Activated CD8-positive, alpha-beta memory T cell treated with anti-CD3 and anti-CD28 coated beads, Interleukin-2, amount 50 U/mL, for 1 hour (primary cell): ENCODE data around the gene MCF2L.
"Not testable (repeated sequence)": the region's sequence is repeated elsewhere in the genome, so short reads cannot be mapped to it uniquely, and the experiment has no call there.

Source experiments
- DNase-seq: peaks from one replicate; pipeline ENCODE4 v3.0.0-alpha.2; 2020; ENCODE audit errors: extremely low read depth

Gene MCF2L

DNA sequence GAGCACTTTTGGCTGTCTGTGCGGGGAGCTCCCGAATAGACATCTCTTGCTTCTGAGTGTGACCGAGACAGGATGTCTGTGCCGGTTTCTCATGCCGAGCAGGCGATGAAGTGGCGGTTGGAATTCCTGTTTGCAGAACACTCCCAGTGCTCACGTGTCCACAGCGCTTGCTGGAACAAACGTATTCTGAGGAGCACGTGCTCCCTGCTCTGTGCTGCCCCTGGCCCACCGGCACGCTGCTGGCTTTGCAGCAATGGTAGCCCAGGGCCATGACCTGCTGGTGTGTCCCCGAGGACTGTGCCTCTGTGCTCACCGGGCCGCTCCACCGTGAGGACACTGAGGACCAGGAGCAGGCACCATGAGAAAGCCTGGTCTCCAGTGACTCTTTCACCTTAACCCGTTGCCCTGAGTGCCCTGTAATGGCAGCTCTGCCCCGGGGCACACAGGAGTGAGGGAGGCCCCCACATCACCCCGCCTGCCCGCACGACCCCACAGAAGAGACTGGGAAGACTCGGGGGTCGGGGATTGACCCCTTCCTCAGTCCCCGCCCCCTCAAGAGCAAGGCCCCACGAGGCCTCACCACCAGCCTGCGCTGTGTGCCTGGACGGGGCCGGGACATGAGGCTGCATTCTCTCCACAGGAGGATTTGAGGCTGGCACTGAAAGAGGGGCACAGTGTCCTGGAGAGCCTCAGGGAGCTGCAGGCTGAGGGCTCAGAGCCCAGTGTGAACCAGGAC, 96.6 kb downstream of the MCF2L start:
- no peak for DNase-seq

DNA sequence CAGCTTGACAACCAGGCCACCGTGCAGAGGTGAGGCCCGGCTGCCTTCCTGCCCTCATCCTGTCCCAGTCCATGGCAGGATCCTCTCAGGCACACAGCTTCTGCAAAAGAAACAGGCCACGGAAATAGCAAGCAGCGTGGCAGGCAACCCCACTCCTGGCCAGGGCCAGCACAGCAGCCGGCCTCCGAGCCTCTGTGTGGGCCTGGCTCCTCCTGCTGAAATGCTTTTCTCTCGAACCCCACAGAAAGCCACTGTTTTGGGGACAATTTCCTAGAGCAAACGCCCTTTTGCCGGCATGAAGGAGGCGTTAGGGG, 97.1 kb downstream of the MCF2L start:
- no peak for DNase-seq

DNA sequence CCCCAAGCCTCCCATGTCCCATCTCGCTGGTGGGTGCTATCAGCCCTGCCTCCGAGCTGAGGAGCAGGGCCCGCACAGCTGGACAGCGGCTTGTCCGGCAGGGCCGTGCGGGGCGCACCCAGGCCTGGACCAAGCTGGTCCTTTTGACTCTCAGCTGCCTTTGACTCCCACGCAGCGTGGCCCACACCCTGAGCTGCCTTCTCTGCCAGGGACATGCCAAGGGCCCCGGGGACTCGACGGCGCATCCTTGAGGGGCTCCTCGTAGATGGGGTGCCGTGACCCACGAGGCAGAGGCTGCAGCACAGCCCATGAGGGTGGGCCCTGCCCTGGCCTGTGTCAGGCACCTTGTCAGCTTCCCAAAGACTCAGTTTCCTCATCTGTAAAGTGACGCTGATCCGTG, 97.7 kb downstream of the MCF2L start:
- DNase-seq = no peak

DNA sequence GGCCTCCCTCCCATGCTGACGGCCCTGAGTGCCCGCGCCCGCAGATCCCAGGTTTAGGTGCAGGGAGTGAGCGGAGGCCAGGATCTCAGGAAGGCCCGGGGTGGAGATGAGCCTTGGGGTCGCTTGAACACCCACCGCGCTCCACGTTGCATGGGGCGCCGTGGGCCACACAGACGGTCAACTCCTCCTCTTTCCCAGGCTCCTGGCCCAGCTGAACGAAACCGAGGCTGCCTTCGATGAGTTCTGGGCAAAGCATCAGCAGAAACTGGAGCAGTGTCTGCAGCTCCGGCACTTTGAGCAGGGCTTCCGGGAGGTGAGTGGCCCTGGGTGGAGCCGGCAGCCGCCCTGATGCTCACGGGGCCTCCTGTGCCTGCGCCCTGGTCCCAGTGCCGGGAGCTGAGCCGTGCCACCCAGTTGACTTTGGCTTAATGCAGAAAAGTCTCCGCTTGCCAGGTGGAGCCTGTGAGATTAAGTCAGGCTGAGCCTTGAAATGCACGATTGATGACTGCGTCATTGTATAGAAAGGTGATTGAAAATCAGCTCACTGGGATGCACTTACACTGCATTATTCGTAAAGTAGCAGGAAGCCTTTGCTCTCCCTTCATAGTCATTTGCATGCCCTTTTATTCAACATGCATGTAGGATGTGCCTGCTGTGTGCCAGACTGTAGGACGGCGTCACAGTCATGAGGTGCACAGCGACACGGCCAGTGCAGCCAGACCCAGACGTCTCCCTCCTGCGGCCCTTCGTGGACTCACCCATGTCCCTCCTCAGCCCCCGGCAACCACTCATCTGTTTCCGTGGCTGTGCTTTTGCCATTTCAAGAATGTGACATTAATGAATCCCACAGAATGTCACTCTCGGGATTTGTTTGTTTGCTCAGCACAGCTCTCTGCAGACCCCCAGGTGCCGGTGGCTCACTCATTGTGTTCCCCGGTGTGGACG, 101.1 kb downstream of the MCF2L start:
- no peak for DNase-seq

DNA sequence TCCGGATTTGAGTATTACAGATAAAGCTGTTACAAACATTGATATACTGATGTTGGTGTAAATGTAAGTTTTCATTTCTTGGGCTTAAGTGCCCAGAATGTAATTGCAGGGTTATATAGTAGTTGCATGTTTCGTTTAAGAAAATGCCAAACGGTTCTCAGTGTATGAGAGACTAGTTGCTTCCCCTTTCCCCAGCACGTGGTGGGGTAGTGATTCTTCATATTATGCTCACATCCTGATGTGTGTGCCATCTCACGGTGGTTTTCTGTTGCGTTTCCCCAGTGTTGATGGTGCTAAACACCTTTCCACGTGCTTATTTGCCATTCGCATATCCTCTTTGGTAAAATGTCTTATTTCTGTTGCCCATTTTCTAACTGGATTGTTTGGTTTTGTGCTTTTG, 101.8 kb downstream of the MCF2L start:
- DNase-seq = no peak

DNA sequence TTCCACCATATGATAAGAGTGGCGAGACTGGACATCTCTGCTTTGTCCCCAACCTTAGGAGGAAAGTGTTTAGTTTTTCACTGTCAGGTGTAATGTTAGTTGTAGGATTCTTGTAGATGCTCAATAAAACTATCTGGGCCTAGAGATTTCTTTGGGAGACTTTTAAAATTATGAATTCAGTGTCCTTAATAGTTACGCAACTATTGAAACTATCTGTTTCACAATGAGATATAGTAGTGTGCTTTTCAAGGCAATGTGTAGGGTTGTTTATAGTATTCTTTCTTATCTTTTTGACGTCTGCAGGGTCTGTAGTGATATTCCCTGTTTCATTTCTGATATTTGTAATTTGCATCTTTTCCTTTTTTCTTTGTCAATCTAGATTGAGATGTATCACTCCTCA, 103.4 kb downstream of the MCF2L start:
- no peak for DNase-seq

DNA sequence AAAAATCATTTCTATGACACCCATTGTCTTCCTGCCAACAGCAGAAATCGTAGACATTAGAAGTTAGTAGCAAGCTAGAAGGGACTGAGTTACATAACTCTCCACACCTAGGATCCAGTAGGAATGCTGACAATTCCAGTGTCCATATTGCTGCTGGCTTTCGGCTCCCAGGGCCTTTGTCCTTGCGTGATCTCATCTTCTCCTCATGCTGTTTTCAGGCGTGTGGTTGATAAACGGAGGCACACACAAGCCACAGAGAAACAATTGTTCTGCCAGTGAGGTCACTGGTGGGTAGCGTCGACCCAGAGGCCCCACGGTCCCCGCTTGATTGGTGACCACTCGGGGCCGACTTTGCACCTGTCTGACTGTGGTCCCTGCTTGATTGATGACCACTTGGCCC, 104.9 kb downstream of the MCF2L start:
- no peak for DNase-seq

DNA sequence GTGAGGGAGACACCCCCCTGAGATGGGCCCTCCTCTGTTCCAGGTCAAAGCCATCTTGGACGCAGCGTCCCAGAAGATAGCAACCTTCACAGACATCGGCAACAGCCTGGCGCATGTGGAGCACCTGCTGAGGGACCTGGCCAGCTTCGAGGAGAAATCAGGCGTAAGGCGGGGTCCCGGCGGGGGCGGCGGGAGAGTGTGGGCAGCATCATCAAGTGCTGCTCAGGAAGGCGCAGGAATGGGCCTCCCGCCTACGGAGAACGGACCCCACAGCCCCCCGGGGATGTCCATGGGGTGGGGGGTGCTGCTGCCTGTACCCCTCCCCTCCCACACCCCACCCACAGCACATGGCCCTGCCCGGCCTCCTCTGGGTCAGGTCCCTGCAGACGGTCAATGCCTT, 105.4 kb downstream of the MCF2L start:
- DNase-seq = no peak

DNA sequence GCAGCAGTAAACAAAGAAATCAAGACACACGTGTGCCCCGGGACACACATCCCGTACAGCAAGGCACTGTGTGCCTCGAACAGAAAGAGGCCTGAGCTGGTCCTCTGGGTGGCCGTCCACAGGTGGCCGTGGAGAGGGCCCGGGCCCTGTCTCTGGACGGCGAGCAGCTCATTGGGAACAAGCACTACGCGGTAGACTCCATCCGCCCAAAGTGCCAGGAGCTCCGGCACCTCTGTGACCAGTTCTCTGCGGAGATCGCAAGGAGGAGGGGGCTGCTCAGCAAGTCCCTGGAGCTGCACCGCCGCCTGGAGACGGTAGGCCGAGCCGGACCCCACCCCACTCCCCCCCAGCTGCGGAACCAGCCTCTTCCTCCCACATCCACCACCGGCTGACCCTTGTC, 105.9 kb downstream of the MCF2L start:
- DNase-seq = no peak

DNA sequence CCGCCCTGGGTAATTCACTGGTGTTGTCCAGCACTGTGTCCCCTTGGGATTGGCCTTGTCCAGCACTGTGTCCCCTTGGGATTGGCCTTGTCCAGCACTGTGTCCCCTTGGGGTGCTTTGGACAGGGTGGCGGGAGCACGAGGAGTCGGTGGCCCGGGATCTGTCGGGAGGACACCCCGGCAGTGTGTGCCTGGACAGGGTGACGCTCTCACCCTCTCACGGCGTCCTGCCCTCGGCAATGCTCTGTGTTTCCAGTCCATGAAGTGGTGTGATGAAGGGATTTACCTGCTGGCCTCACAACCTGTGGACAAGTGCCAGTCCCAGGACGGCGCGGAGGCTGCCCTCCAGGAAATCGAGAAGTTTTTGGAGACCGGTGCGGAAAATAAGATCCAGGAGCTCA, 106.7 kb downstream of the MCF2L start:
- DNase-seq = no peak

DNA sequence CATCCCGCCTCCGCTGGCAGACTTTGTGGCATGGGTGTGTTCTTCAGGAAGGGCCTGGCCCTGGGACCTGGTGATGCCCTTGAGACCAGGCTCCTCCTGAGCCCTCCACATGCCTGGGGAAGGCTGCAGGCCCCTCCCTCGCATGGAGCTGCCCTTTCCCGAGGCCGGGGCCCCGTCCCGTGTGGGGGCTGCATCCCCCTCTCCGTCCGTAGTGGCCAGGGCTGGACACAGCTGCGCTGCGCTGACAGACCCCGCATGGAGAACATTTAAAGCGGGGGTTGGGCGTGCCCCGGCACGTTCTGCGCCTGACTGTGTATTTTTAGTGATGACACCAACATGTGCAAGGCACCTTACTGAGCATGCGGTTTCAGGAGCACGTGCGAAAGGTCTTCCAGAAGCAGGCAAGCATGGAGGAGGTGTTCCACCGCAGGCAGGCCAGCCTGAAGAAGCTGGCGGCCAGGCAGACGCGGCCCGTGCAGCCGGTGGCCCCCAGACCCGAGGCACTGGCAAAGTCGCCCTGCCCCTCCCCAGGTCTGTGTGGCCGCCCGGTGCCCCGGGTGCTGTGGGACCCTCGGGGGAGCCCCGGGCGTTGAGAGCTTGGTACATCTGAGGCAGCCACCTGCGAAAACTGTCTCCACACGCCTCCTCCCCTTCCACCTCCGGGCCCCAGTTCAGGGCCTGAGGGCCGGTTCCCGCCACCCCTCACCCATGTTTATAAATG, 107.8 kb downstream of the MCF2L start:
- no peak for DNase-seq

DNA sequence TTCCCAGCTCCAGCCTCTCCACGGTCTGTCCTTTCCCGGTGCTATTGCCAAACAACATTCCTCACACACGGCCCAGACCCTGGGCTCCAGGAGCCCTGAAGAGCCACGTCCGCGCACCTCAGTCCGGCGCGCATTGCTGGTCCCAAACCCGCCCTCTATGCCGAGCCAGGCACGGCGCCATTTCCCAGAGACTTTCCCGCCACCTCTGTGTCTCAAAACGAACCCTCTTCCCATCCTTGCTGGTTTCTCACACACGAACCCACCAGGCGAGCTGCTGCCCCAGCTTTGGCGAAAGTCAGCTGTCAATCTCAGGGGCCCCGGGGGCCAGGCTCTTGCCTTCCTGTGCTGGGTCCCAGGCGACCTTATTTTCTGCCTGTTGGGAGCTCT, 108.5 kb downstream of the MCF2L start:
- DNase-seq = no peak

DNA sequence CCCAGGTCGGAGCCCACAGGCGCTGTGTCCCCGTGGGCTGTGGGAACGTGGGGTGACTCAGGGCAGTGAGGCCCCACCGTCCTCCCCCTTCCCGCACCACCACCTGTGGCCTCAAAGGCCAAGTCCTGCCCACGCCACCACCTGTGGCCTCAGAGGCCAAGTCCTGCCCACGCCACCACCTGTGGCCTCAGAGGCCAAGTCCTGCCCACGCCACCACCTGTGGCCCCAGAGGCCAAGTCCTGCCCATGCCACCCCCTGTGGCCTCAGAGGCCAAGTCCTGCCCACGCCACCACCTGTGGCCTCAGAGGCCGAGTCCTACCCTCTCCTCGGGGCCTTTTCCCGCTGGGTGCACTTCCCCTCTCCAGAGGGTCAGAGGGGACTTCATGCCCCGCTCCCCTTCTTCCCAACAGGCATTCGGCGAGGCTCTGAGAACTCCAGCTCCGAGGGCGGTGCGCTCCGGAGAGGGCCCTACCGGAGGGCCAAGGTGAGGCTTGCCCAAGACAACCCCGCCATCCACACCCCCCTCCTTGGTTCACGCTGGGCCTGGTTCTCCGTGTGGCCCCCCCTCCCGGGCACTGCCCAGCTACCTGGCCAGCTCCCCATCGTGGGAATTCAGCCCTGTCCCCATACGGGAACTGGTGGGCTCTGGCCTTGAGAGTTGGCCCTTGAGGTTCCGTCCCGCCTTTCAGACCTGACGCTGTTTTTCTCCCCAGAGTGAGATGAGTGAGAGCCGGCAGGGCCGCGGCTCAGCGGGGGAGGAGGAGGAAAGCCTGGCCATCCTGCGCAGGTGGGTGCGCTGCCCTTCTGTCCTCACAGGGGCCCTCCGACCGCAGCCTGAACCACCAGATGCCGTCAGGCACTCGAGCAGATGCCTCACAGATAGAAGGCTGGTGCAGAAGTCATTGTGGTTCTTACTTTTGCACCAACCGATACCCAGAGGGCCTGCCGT, 109.2 kb downstream of the MCF2L start:
- DNase-seq = no peak

DNA sequence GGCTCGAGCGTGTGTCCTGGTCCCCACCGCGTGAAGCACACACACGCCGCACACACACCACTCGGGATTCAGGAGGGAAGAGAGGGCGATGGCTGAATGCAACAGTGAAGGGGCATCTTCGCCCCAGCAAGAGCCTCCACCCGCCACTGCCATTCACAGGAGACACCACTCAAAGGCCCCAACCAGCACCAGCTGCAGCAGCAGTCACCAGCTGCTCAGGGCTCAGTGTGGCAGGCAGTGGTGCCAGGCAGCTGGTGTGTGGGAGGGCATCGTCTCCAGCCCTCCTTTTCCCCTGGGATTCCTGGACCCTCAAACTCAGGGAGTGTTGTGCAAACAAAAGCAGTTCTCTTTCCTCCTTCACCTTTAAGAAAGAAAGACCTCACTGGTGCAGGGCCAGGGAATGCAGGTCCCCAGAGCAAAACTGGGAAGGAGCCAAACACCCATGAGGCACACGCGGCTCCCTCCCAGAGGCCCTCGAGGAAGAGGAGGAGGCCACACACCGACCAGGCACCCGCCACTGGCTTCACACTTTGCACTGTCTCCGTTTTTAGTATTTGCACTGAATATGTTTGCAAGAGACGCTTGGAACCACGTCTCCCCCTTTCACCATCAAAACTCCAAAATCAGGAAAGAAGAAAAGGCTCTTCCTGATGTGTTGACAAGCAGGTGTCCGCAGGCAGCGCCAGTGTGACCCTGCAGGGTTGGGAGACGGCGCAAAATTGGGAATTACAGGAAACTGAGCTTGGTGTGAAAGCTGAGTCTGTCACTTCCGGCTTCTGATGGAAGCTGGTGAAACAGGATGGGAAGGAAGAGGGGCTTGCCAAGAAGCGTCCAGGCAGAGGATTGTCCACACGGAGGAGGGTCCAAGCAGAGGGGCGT, 110.1 kb downstream of the MCF2L start:
- DNase-seq = no peak

DNA sequence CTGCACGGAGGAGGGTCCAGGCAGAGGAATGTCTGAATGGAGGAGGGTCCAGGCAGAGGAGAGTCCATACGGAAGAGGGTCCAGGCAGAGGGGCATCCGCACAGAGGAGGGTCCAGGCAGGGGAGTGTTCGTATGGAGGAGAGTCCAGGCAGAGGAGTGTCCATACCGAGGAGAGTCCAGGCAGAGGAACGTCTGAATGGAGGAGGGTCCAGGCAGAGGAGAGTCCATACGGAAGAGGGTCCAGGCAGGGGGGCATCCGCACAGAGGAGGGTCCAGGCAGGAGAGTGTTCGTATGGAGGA, 110.7 kb downstream of the MCF2L start:
- DNase-seq = not testable (repeated sequence)

DNA sequence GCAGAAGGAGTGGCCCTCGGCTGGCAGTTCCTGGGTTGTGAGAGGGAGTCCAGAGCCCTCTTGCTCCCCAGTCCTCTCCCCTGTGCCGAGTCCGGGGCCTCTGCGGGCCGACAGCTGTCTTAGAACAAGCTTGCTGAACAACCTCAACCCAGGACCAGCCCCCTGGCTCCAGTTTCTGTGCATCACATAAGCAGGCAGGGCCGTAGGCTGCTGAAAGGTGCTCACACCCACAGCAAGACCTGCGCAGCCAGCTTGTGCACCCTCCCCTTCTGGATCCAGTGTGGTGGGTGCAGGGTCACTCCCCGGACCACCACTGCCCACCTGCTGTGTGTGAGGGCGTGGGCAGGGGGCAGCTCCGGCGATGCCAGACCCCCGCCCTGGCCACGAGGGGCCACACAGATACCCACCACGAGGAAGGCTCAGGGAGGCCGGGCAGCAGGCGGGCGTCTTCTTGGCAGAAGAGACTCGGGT, 111.4 kb downstream of the MCF2L start:
- no peak for DNase-seq

DNA sequence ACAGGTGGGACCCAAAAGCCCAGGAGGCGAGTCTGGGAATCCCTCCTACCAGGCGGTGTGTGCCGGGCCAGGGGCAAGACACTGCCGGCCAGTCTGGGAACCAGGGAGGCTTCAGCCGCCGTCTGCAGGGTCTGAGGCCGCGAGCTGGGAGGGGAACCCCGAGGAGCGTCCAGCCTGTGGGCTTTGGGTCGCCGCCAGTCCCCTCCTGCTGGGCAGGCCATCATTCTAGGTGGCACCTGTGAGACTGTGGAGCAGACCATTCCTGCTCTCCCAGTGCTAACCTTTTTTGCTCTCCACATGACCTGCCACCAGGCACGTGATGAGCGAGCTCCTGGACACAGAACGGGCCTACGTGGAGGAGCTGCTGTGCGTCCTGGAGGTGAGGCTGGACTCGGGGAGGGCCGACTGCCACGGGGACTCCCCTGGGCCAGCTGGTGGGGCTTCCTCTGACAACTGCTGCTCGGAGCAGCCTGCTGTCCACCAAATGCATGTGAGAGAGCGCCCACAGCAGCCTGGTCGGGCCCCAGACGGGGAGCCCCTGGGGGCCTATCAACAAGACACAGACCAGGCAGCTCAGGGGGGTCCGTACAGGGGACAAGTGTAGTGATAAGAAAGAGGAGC, 112.0 kb downstream of the MCF2L start:
- no peak for DNase-seq

DNA sequence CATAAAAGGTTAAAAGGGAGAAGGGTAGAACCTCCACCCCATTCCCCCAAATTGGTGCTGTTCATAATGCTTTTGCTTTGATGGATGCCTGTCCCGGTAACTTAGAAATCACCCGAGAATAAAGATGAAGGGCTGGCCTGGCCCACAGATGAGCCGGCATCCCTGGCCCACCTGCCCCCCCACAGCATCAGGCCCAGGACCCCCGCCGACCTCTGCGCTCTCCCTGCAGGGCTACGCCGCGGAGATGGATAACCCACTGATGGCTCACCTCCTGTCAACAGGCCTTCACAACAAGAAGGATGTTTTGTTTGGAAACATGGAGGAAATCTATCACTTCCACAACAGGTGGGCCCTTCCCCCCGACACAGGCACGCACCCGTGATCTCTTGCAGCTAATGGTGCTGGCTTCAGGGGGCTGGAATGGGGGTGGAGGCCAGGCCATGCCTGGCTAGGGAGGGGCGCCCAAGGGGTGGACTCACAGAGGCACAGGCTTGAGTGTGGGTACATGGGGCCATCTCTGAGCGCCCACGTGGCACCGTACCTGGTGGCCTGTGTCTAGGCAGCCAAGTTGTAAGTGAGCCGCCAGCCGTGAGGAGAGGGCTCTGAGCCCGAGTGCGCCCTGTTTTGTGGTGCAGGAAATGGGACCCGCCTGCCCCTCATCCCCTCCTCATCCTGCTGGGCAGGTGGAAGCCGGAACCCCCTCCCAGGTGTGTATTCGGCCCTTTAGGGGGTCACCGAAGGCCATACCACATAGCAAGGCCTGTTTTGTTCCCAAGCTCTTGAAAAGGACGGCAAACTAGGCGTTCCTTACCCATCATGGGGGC, 113.4 kb downstream of the MCF2L start:
- DNase-seq = no peak

DNA sequence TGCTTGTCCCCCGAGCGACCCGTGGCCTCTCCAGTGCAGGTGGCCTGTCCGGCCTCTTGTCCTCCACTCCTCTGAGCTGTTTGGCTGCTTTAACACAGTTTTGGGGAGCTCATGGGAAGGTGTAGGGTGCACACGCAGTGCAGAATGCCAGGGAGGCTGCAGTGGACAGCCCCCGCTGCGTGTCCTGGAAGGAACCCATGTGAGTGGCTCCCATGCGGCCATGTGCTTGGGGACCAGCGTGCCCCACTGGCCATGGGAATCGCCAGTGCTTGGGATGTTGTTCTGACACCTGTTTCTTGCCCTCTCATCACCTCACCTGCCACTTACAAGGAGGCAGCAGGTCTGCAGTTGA, 114.0 kb downstream of the MCF2L start:
- DNase-seq = no peak
